Stimulated activated CD4-positive, alpha-beta T cell treated with anti-CD3 and anti-CD28 coated beads, Interleukin-2, amount 100 ng/mL, for 24 hours (primary cell): ENCODE data around the gene TPRG1.

Experiments used
- DNase-seq, 2 donors: peaks; one replicate each; pipeline ENCODE4 v3.0.0-alpha.2; 2020

Gene TPRG1

DNA sequence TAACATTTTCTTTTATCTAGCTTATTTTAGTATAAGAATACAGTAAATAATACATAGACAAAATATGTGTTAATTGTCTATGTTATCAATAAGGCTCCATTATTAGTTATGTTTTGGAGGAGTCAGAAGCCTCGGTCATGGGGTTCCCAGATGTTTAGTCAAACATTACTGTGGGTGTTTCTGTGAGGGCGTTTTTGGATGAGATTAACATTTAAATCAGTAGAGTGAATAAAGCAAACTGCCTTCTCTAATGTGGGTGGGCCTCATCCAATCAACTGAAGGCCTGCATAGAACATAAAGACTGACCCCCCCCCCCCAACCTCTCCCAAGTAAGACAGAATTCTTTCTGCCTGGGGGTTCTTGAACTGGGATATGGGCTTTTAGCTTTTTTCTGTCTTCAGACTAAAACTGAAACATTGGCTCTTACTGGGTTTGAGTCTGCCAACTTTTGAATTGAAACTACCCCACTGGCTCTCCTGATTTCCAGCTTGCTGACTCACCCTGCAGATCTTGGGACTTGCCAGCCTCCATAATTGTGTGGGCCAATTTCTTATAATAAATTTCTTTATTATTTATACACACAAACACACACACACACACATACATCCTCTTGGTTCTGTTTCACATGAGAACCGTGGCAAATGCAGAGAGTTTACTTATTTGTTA, 192.0 kb downstream of the TPRG1 start:
- no peak for DNase-seq

DNA sequence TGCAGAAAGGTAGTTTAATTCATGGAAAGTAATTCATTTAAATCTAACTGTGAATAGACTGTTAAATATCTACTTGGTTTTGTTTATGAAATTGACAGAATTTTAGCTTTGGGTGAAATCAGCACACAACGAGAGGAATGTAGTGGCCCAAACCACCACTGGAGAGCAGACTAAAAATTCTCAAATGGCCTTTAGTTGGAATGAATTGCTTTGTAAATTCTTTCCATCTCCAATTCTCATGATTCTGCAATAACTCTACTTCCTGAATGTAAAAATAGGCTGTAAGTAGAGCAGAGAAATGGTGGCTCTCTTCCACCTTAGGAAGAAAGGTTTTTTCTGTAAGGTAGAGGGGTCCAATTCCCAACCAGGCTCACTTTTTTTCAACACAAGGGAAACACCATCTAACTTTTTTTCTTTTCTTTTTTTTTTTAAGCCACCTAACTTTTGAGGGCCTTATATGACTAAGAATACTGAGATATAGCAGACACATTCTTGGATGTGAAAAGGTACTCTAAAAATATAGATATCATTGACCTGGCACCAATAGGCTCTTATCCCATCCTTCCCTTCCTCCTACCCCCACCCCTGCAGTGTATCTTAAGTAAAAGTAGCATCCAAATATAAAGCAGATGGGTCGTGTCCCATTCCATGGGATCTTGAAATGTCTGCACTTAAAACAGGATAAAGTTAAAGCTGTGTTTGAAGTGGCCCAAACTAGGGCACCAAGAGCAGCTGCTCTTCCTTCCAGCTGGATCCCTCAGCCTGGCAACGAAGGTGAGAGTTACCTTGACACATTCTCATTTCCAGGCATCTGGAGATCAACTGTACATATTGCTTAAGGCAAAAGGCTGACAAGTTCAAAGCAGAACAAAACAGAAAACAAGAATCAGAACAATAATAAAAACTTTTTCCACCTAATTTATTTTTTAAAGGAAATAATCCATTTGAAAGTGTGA, 194.1 kb downstream of the TPRG1 start:
- no peak for DNase-seq

DNA sequence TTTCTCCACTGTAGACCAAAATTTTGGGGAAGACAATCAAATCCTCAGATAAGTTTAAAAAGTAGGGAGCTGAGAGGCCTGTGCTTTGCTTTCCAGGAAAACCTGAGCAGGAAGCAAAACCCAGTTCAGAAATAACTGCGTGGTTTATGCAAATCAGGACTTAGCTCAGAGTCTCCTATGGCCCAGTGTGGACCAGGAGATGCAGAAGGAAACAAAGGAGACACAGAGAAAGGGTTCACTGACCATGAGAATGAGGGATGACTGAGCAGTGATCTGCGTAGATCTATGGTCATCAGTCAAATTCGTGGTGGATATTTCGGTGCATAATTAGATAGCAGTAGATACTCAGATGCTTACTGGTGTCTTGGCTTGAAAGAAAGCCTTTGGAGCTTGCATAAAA, 196.6 kb downstream of the TPRG1 start:
- DNase-seq = no peak

DNA sequence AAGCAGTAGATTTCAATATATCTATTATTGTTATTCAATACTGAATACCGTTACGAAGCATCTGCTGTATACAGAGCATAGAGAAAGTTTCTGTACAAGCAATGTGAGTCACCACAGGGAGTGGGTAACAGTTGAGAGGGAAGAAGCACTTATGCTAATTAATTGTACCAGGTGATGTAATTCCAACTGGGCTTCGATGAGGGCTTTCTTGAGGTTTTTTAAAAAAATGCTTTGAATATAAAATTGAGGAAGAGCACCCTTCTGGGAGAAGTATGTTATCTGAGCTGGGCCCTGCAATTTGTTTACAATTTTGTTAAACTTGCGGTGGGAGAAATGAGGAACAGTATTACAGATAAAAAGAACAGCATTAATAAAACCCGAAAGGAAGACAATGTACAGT, 197.9 kb downstream of the TPRG1 start:
- no peak for DNase-seq

DNA sequence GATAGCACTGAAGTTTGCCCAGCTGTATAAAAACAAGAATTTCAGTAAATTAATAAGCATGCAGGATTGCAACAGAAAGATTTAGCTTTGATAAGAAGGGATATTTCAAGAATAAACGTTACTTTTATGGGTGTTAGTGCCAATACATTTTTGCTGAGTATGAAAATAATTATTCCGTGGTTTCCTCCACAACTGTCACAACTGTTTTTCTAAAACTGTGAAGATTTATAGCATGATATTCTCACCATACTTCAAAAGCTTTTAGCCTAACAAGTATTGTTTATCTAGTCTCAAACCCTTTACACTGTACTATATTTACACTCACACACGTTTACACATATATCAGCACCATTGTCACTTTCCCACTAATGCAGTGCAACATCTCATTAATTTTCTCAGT, 200.5 kb downstream of the TPRG1 start:
- no peak for DNase-seq
